HG02588 (cell line): Measurements from ENCODE around the gene ASB4.
A peak's percentile ranks its signal among the peaks of the same experiment; 100 is the strongest.
"Not testable (repeated sequence)": the region's sequence is repeated elsewhere in the genome, so short reads cannot be mapped to it uniquely, and the experiment has no call there.

Experiments
- ATAC-seq: cut with Tn5 transposase; IDR thresholded peaks from one replicate; pipeline ENCODE4 v1.9.1; 2021; ENCODE audit warnings: mild to moderate bottlenecking, moderate library complexity; ENCODE audit not compliant: unreplicated experiment

ASB4 gene

GRCh38 chr7:95478272-95479037 lies 7.3 kb upstream of the ASB4 start:
- ATAC-seq, result no peak

- peak; percentile 52 for ATAC-seq
Measured at GRCh38 chr7:95479992-95480624, 5.6 kb upstream of the ASB4 start.

- ATAC-seq, result no peak
Measured at GRCh38 chr7:95481271-95482165, 4.2 kb upstream of the ASB4 start.

GRCh38 chr7:95482424-95482823 lies 3.3 kb upstream of the ASB4 start:
- ATAC-seq, result no peak

GRCh38 chr7:95490231-95490762 lies 4.6 kb downstream of the ASB4 start:
- no peak for ATAC-seq

- no peak for ATAC-seq
Measured at GRCh38 chr7:95491201-95491600, 5.5 kb downstream of the ASB4 start.

- no peak for ATAC-seq
Measured at GRCh38 chr7:95491634-95492314, 6.0 kb downstream of the ASB4 start.

GRCh38 chr7:95493247-95493646 lies 7.5 kb downstream of the ASB4 start:
- no peak for ATAC-seq

- no peak for ATAC-seq
Measured at GRCh38 chr7:95493844-95494243, 8.1 kb downstream of the ASB4 start.

GRCh38 chr7:95501261-95501832 lies 15.6 kb downstream of the ASB4 start:
- peak; percentile 93 for ATAC-seq

- no peak for ATAC-seq
Measured at GRCh38 chr7:95502403-95502802, 16.7 kb downstream of the ASB4 start.

- no peak for ATAC-seq
Measured at GRCh38 chr7:95503271-95504131, 17.8 kb downstream of the ASB4 start.

GRCh38 chr7:95504132-95504588 lies 18.4 kb downstream of the ASB4 start:
- not testable (repeated sequence) for ATAC-seq

GRCh38 chr7:95508780-95509179 lies 23.0 kb downstream of the ASB4 start:
- no peak for ATAC-seq

- no peak for ATAC-seq
Measured at GRCh38 chr7:95509199-95509598, 23.5 kb downstream of the ASB4 start.

GRCh38 chr7:95511716-95512260 lies 26.0 kb downstream of the ASB4 start:
- peak; percentile 90 for ATAC-seq

- ATAC-seq, result peak; percentile 64
Measured at GRCh38 chr7:95517458-95517857, 31.7 kb downstream of the ASB4 start.

- ATAC-seq, result peak; percentile 39
Measured at GRCh38 chr7:95517870-95518269, 32.1 kb downstream of the ASB4 start.

GRCh38 chr7:95520136-95520535 lies 34.4 kb downstream of the ASB4 start:
- no peak for ATAC-seq
